K562 (cell line): ENCODE measurements around the gene RFLNA. TPM values are rescaled to one million over a fixed set of nuclear protein-coding genes. Genes with fewer than 3 reads are reported as not detected.
A peak's percentile ranks its signal among the peaks of the same experiment; 100 is the strongest.

Experiments used
- CHCHD3 ChIP-seq: fragments of 250-450 bp; sonication (Bioruptor Pico); IDR thresholded peaks from 2 replicates; pipeline ENCODE4 v2.1.2; 2022; ENCODE audit warnings: mild to moderate bottlenecking
- ELF2 ChIP-seq: fragments of 250-450 bp; sonication (Bioruptor Pico); IDR thresholded peaks from 2 replicates; pipeline ENCODE4 v1.5.0; 2021; ENCODE audit warnings: mild to moderate bottlenecking
- EZH2 ChIP-seq: IDR thresholded peaks from 2 replicates; pipeline ENCODE4 v1.6.1; 2012; ENCODE audit warnings: low read depth, mild to moderate bottlenecking, inconsistent platforms, low read length, borderline replicate concordance
- GTF2B ChIP-seq: IDR thresholded peaks from 2 replicates; pipeline ENCODE4 v1.6.1; 2011; ENCODE audit not compliant: insufficient read length; ENCODE audit errors: extremely low read depth
- GTF2F1 ChIP-seq: IDR thresholded peaks from 2 replicates; pipeline ENCODE4 v1.6.1; 2011; ENCODE audit warnings: low read depth, low read length, improper control_type of control experiment
- HDAC1 ChIP-seq, 2 experiments: fragments of 450-650 bp; IDR thresholded peaks; 2 replicates each; pipeline ENCODE4 v1.6.1; 2016 to 2017; ENCODE audit warnings: inconsistent platforms in 1 of 2, mild to moderate bottlenecking in 1 of 2, moderate library complexity in 1 of 2
- HIVEP1 ChIP-seq: fragments of 250-450 bp; sonication (Bioruptor Pico); IDR thresholded peaks from 2 replicates; pipeline ENCODE4 v1.4.0; 2020; ENCODE audit warnings: mild to moderate bottlenecking
- HMBOX1 ChIP-seq: sonication (generic); IDR thresholded peaks from 2 replicates; pipeline ENCODE4 v1.6.1; 2016
- HMG20B ChIP-seq: fragments of 250-450 bp; sonication (Bioruptor Pico); IDR thresholded peaks from 2 replicates; pipeline ENCODE4 v1.5.0; 2021; ENCODE audit warnings: mild to moderate bottlenecking
- MTA2 ChIP-seq: fragments of 450-650 bp; IDR thresholded peaks from 2 replicates; pipeline ENCODE4 v1.6.1; 2016; ENCODE audit warnings: low read depth
- SRSF1 ChIP-seq: fragments of 200-400 bp; formaldehyde crosslinking; IDR thresholded peaks from 2 replicates; pipeline ENCODE4 v1.6.1; 2017; ENCODE audit warnings: mild to moderate bottlenecking, low read depth, low read length, moderate library complexity
- TGIF2 ChIP-seq: sonication (generic); formaldehyde crosslinking; IDR thresholded peaks from 2 replicates; pipeline ENCODE4 v1.8.1; 2022; ENCODE audit warnings: mild to moderate bottlenecking, missing genetic modification reagents, moderate library complexity
- ZNF398 ChIP-seq: fragments of 250-450 bp; sonication (Bioruptor Pico); IDR thresholded peaks from 2 replicates; pipeline ENCODE4 v1.8.0; 2021; ENCODE audit warnings: moderate library complexity, mild to moderate bottlenecking, inconsistent platforms
- ZNF431 ChIP-seq: sonication (generic); formaldehyde crosslinking; IDR thresholded peaks from 2 replicates; pipeline ENCODE4 v1.8.0; 2022; ENCODE audit warnings: mild to moderate bottlenecking, missing genetic modification reagents
- ZNF445 ChIP-seq: fragments of 250-450 bp; sonication (Bioruptor Pico); IDR thresholded peaks from 2 replicates; pipeline ENCODE4 v1.4.0; 2020; ENCODE audit warnings: low read depth, mild to moderate bottlenecking, moderate library complexity
- ZNF511 ChIP-seq: sonication (generic); formaldehyde crosslinking; IDR thresholded peaks from 2 replicates; pipeline ENCODE4 v1.8.0; 2022; ENCODE audit warnings: mild to moderate bottlenecking, missing genetic modification reagents
- ZNF609 ChIP-seq: sonication (generic); formaldehyde crosslinking; IDR thresholded peaks from 2 replicates; pipeline ENCODE4 v1.8.1; 2023; ENCODE audit warnings: missing genetic modification reagents, mild to moderate bottlenecking, borderline replicate concordance
- ZNF699 ChIP-seq: fragments of 250-450 bp; sonication (Bioruptor Pico); IDR thresholded peaks from 2 replicates; pipeline ENCODE4 v1.8.0; 2021; ENCODE audit warnings: mild to moderate bottlenecking, moderate library complexity; ENCODE audit not compliant: insufficient replicate concordance
- polyA plus RNA-seq, 8 experiments: library from polyadenylated mRNA; depleted of rRNA in 4 of 8; stranded (reverse) in 5 of 8; unstranded in 3 of 8; fragments of >200 nt; fragmentation: Nextera tagmentation in 2 of 8; fragmentation: Illumina TruSeq in 1 of 8; extraction: Ambion mirVana in 2 of 8; extraction: Trizol in 1 of 8; gene quantifications; 2 replicates each; pipeline versions ENCODE4 v1.2.1 to v1.2.3, GENCODE V29; 2011 to 2014; ENCODE audit warnings: inconsistent platforms in 1 of 8, missing spikeins in 1 of 8
- total RNA-seq, 7 experiments: library from RNA; depleted of rRNA in 6 of 7; stranded (reverse); fragments of >200 nt in 6 of 7; fragmentation: Illumina TruSeq in 2 of 7; extraction: Trizol in 2 of 7; gene quantifications; 2 replicates each; pipeline versions ENCODE4 v1.2.1 to v1.2.3, GENCODE V29; 2011 to 2021; ENCODE audit warnings: low replicate concordance in 1 of 7

Gene RFLNA
- total and polyA plus RNA-seq, 9 of the 15 experiments (the other 6 are each of a cell fraction or from before 2014, with no cell fraction given): not detected

- TF ChIP-seq ZNF398 (CRISPR knock-in tag) (no peak), MTA2 (peak; percentile 57; the same call in 1 of the 2 replicates), GTF2F1 (no peak), CHCHD3 (no peak), HIVEP1 (CRISPR knock-in tag) (no peak), ZNF511 (CRISPR knock-in tag) (no peak), HDAC1 (IDR thresholded peaks at IDR 0.05) (peak in 1 of 2 experiments; percentile 74; a peak in 2 of 4 replicates), ELF2 (CRISPR knock-in tag) (no peak), SRSF1 (no peak), ZNF445 (CRISPR knock-in tag) (no peak), HMG20B (CRISPR knock-in tag) (no peak), TGIF2 (CRISPR knock-in tag) (no peak), GTF2B (no peak), HMBOX1 (no peak), ZNF431 (no peak), EZH2 (no peak), ZNF699 (CRISPR knock-in tag) (no peak), ZNF609 (CRISPR knock-in tag) (no peak)
Observed at GRCh38 chr12:124259154-124260066, 35.5 kb upstream of the RFLNA start (continued).
